NCI-H1105 treated with DMSO at 0.1 percent for 48 hours (cell line): ENCODE results near the gene FAM193B.

Experiments used
- DNase-seq: peaks from one replicate; lab custom pipeline; 2025; lab: John Stamatoyannopoulos, UW

Gene FAM193B

DNA sequence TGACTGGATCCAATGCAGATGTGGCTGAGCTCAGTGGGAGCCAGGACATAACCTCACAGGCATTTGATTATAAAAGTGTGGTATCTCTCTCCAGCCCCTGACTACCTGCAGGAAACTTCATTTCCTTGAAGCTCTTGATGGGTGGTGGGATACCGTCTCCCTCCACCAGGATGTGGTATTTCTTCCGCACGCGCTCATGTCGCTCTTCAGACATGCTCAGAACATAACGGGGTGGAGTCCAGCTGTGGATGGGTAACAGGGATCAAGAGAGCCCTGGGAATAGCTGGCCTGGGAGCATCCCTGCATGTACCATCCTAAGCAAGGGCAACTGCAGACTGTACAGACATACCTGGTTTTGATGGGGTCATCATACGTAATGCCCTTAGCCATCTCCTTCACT lies 38.8 kb downstream of the FAM193B start:
- DNase-seq, result no peak

DNA sequence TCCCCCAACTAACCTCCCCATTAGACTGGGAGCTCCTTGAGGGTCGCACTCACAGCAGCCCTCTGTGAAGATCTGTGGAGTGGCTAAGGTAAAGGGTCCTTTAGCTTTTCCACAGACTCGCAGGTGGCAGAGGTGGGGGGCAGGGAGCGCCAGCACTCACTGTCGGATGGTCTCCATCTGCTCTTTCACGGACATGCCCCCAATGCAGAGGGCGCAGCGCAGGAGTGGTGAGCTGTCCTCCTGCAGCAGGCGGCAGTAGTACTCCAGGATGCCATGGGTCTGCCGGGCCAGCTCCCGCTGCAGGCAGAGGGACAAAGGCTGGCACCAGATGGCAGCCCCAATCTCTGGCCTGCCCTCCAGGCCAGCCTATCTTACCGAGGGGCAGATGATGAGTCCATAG lies 39.8 kb downstream of the FAM193B start:
- DNase-seq, result no peak

DNA sequence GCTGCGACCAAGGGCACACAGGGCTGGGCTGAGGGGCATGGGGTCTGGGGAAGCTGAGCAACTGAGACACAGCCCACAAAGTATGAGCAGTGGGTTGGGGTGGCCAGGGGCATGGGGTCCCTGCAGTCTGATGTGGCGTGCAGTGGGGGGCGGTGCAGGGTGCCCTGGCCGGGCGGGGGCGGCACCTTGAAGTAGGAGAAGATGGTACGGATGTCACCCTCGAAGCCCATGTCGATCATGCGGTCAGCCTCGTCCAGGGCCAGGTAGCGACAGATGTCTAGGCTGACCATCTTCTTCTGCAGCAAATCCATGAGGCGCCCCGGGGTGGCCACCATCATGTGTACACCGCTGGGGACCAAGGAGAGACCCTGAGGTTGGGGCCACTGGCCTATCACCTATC lies 40.9 kb downstream of the FAM193B start:
- no peak for DNase-seq

DNA sequence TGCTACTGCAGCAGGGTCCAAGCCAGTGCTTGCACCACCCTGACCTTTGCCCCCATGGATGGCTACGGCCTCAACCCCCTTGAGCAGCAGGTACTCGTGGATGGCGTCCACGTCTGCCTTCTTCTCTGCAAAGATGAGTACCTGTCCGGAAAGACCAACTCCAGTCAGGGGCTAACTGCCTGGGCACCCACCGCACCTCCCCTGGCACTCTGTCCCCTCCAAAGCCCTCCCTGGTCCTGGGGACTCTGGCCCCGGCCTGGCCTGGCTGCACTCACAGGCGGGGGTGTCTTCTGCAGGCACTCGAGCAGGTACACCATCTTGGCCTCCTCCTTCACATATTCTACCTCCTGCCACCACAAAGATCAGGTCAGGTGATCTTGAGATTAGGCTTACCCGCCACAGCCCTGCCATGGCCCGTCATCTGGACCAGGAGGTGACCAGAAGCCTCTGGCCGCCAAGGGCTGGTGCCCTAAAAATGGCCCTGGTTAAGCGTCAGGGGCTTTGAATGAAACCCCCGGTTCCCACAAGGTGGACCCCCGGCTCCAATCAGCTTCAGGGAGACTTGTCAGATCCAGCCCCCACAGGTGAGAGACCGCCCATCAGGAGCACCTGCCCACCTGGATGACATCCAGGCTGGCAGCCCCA lies 41.5 kb downstream of the FAM193B start:
- DNase-seq, result no peak

- no peak for DNase-seq
Measured at GRCh38 chr5:177511796-177512675, 42.3 kb downstream of the FAM193B start.

GRCh38 chr5:177511181-177511580 lies 43.2 kb downstream of the FAM193B start:
- no peak for DNase-seq

GRCh38 chr5:177510567-177511053 lies 43.8 kb downstream of the FAM193B start:
- no peak for DNase-seq

GRCh38 chr5:177509991-177510566 lies 44.3 kb downstream of the FAM193B start:
- no peak for DNase-seq

DNA sequence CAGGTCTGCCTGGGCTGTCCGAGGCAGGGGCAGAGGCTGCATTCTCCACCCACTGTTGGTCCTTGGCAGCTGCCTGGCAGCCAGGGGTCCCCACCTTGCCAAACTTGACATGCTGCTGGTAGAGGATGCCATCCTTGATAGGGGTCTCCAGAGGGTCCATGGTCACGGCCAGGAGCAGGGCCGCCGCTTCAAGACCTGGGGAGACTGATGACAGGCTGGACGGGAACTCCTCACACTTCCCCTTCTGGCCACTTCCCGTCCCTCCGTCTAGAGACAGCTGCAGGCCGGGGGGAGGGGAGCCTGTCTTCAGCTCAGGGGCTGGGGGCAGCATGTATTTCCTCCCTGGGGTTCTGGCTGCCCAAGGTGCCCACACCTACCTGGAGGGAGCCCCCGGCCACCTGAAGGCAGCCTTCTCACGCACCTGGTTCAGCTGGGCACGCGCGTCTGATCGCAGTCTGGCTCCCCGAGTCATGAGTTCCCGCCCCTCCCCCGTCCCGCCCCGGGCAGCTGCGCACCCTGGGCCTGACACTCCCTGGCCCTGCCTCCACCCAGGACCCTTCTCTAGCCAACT lies 44.9 kb downstream of the FAM193B start, which contains the start of gene DOK3:
Gene DOK3, minus strand, starts transcription at position 446 of the 571 bp plus-strand sequence. Its CDS starts 286 bp downstream, at position 160.
- DNase-seq, result no peak

DNA sequence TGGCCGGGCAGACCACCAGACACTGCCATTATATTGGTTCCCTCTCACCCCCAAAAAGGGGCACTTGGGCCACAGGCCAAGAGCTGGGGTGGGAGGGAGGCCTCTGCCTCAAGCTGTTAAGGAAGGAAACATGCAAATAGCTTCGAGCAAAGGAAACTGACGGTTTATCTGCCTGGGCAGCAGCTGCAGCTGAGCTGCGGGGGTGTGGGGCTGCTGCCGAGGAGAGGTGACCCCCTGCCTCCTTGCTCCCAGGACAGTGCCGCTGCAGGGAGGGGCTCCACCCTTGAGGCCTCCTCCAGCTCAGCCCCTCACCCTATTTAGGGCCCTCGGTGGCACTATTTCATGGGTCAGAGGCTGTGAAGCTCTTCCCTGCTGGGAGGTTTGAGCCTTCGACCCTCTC lies 45.5 kb downstream of the FAM193B start:
- DNase-seq, result no peak

DNA sequence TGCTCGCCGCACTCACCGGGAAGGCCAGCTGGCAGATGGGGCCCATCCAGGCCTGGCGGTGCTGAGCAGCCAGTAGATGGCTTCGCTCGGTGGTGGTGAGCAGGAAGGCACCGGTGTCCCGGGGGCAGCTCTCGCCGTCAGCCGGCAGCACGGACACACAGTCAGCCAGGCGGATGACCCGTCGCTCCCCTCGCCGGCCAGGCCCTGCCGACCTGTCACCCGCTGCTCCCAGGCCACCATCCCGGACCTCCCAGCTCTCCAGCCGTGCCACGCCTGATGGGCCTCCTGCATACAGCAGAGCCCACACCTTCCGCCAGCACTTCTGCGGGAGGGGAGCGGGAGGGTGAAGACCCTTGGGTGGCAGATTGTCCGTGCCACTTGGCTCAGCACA lies 46.1 kb downstream of the FAM193B start:
- no peak for DNase-seq

DNA sequence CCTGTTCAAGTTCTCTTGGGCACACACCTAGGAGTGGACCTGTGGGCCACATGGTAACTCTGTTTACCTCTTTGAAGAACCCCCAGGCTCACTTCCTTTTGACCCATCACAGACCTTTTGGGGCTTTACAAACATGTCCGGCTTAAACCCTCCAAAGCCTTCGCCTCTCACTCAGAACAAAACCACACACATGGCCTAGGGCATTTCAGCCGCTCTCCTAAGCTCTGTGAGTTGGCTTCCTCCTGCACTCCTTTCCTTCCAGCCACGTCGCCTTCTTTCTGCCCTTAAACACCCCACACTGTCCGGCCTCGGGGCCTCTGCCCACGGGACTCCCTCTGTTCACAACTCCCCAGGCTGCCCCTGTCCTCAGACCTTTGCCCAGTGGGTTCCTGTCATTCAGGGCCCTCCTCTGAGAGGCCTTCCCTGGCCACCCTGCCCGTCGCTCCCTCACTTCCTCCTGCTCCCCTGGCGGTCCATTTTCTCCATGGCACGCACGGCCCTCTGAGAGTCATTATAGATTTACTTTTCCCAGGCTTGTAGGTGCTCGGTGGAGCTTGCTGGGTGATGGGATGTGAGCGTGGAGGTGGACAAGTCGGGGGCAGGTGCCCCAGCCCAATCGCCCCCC lies 46.7 kb downstream of the FAM193B start:
- DNase-seq, result no peak

GRCh38 chr5:177507165-177507564 lies 47.2 kb downstream of the FAM193B start:
- no peak for DNase-seq

- DNase-seq, result no peak
Measured at GRCh38 chr5:177505075-177505474, 49.3 kb downstream of the FAM193B start.

- no peak for DNase-seq
Measured at GRCh38 chr5:177504086-177505056, 50.0 kb downstream of the FAM193B start.

DNA sequence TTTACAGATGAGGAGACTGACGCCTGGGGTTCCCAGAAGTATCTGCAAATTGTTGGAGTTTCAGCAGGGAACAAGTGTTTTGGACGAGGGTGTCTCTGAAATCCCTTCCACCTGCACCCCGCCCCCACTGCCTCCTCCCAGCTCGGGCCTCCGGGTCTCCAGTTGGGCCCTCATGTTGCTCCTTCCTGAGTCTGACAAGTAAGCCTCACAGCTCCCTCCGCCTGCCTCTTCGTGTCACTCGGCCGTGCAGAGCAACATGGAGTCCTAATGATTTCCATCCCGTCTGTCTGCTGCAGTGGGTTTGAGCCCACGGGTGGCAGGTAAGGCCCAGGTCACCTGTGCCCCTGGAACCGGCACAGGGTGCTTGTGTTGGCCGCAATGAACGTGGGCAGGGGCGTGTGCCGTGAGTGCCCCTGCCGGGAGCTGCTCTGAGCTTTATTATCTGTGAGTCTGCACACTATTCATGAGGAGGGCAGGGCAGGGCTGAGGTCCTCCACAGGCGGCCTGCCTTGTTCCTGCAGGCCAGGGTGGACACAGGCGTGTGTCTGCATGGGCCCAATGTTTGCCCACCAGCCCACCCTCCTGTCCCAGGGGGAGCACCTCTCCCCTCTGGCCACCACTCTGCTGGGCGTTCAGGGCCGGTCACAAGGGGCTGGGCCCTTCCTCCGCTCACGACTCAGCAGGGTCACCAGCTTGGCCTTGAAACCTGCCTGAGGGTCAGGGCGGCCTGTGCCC lies 50.8 kb downstream of the FAM193B start:
- DNase-seq, result no peak

GRCh38 chr5:177502886-177503285 lies 51.5 kb downstream of the FAM193B start:
- DNase-seq, result no peak

- DNase-seq, result no peak
Measured at GRCh38 chr5:177501874-177502678, 52.3 kb downstream of the FAM193B start.
